Osteocyte (in vitro differentiated cells): Measurements from ENCODE around the gene BCL2L2. TPM values are rescaled to one million over a fixed set of nuclear protein-coding genes. Genes with fewer than 3 reads are reported as not detected.
A peak's percentile ranks its signal among the peaks of the same experiment; 100 is the strongest.

ENCODE experiments used
- DNase-seq: peaks from one replicate; pipeline ENCODE4 v3.0.0; 2021; ENCODE audit warnings: mixed read lengths; ENCODE audit not compliant: unreplicated experiment; ENCODE audit errors: extremely low spot score
- H3K27ac Mint-ChIP-seq: one replicate; pipeline ENCODE4 v1.8.0; 2021; ENCODE audit warnings: mild to moderate bottlenecking, mixed read lengths; ENCODE audit not compliant: unreplicated experiment
- H3K27me3 Mint-ChIP-seq: one replicate; pipeline ENCODE4 v1.8.0; 2021; ENCODE audit warnings: mixed read lengths; ENCODE audit not compliant: unreplicated experiment
- H3K36me3 Mint-ChIP-seq: one replicate; pipeline ENCODE4 v1.8.0; 2021; ENCODE audit warnings: mixed read lengths; ENCODE audit not compliant: unreplicated experiment
- H3K4me1 Mint-ChIP-seq: one replicate; pipeline ENCODE4 v1.8.0; 2021; ENCODE audit warnings: mixed read lengths; ENCODE audit not compliant: unreplicated experiment
- H3K4me3 Mint-ChIP-seq: one replicate; pipeline ENCODE4 v1.8.0; 2021; ENCODE audit warnings: mild to moderate bottlenecking, moderate library complexity, mixed read lengths; ENCODE audit not compliant: unreplicated experiment
- H3K9me3 Mint-ChIP-seq: one replicate; pipeline ENCODE4 v1.8.0; 2021; ENCODE audit warnings: mixed read lengths; ENCODE audit not compliant: unreplicated experiment
- CTCF ChIP-seq: fragments of 200-600 bp; sonication (generic); IDR thresholded peaks from 2 replicates; pipeline ENCODE4 v1.5.0; 2021; ENCODE audit warnings: antibody characterized with exemption, mild to moderate bottlenecking, moderate library complexity
- total RNA-seq: library from RNA; stranded (reverse); gene quantifications from 2 replicates; pipeline ENCODE4 v1.2.1, GENCODE V29; 2021

BCL2L2 gene
- total RNA-seq, 1 donor from 2014 or later: 27.9 TPM

GRCh38 chr14:23347406-23348296 lies 41.0 kb downstream of the BCL2L2 start:
- peaks cover under 1% of the 10 kb centered on the region for H3K4me1 Mint-ChIP-seq
- no peak overlapping the region for H3K4me3 Mint-ChIP-seq
- no peaks in the 10 kb centered on the region for H3K9me3 Mint-ChIP-seq
- no peak overlapping the region for H3K27ac Mint-ChIP-seq
- TF ChIP-seq CTCF: no peak
- peaks cover 6% of the 10 kb centered on the region for H3K27me3 Mint-ChIP-seq
- DNase-seq: no peak
- no peaks in the 10 kb centered on the region for H3K36me3 Mint-ChIP-seq

GRCh38 chr14:23348297-23348655 lies 41.6 kb downstream of the BCL2L2 start:
- TF ChIP-seq CTCF: no peak
- H3K27me3 Mint-ChIP-seq: peaks cover 2% of the 10 kb centered on the region
- H3K27ac Mint-ChIP-seq: no peak overlapping the region

GRCh38 chr14:23349156-23349845 lies 42.7 kb downstream of the BCL2L2 start:
- DNase-seq: no peak
- H3K36me3 Mint-ChIP-seq: no peaks in the 10 kb centered on the region
- no peaks in the 10 kb centered on the region for H3K9me3 Mint-ChIP-seq
- no peaks in the 10 kb centered on the region for H3K27me3 Mint-ChIP-seq
- no peak for TF ChIP-seq CTCF
- H3K4me1 Mint-ChIP-seq: peaks cover 8% of the 10 kb centered on the region
- H3K27ac Mint-ChIP-seq: no peak overlapping the region
- no peak overlapping the region for H3K4me3 Mint-ChIP-seq

More at GRCh38 chr14:23348297-23348655, 41.6 kb downstream of the BCL2L2 start:
- Mint-ChIP-seq H3K36me3 (no peaks in the 10 kb centered on the region), H3K4me1 (peaks cover 5% of the 10 kb centered on the region), H3K9me3 (no peaks in the 10 kb centered on the region), H3K4me3 (no peak overlapping the region)
- DNase-seq: no peak

- Mint-ChIP-seq H3K4me3 (peak overlapping the region; percentile 75), H3K9me3 (no peaks in the 10 kb centered on the region), H3K36me3 (peaks cover 7% of the 10 kb centered on the region), H3K4me1 (peaks cover 8% of the 10 kb centered on the region), H3K27ac (no peak overlapping the region), H3K27me3 (no peaks in the 10 kb centered on the region)
- no peak for DNase-seq
- TF ChIP-seq CTCF: peak; percentile 22
These were observed 45.3 kb downstream of the BCL2L2 start for GRCh38 chr14:23351681-23352505.
